BE2C (cell line): ENCODE results near the gene RAB11FIP4.

Experiments used
- DNase-seq: peaks from one replicate; pipeline ENCODE4 v3.0.0-alpha.2; 2020
- H3K27me3 ChIP-seq: fragments of 250-450 bp; sonication (Bioruptor Pico); 2 replicates; pipeline ENCODE4 v1.5.1; 2020; ENCODE audit warnings: mild to moderate bottlenecking
- H3K36me3 ChIP-seq: fragments of 250-450 bp; sonication (Bioruptor Pico); 2 replicates; pipeline ENCODE4 v1.5.1; 2020; ENCODE audit warnings: mild to moderate bottlenecking
- H3K4me1 ChIP-seq: fragments of 250-450 bp; sonication (Bioruptor Pico); 2 replicates; pipeline ENCODE4 v1.5.1; 2020
- H3K4me3 ChIP-seq: 2 replicates; pipeline ENCODE4 v1.5.1; 2011; ENCODE audit warnings: low read depth, low read length
- H3K9me3 ChIP-seq: fragments of 250-450 bp; sonication (Bioruptor Pico); 2 replicates; pipeline ENCODE4 v1.5.1; 2020
- CTCF ChIP-seq: IDR thresholded peaks from 2 replicates; pipeline ENCODE4 v1.5.1; 2012; ENCODE audit warnings: mild to moderate bottlenecking, low read depth, low read length

The RAB11FIP4 gene

GRCh38 chr17:31522284-31522931 lies 130.9 kb downstream of the RAB11FIP4 start:
- no peaks in the 10 kb centered on the region for H3K9me3 ChIP-seq
- H3K4me3 ChIP-seq: no peak overlapping the region
- no peaks in the 10 kb centered on the region for H3K27me3 ChIP-seq
- H3K36me3 ChIP-seq: no peaks in the 10 kb centered on the region
- no peak for TF ChIP-seq CTCF
- DNase-seq: no peak
- H3K4me1 ChIP-seq: no peaks in the 10 kb centered on the region

GRCh38 chr17:31522987-31523495 lies 131.6 kb downstream of the RAB11FIP4 start:
- Histone ChIP-seq H3K9me3 (no peaks in the 10 kb centered on the region), H3K4me3 (no peak overlapping the region), H3K36me3 (no peaks in the 10 kb centered on the region), H3K27me3 (no peaks in the 10 kb centered on the region), H3K4me1 (no peaks in the 10 kb centered on the region)
- no peak for TF ChIP-seq CTCF
- no peak for DNase-seq

GRCh38 chr17:31523862-31524730 lies 132.6 kb downstream of the RAB11FIP4 start:
- no peaks in the 10 kb centered on the region for H3K9me3 ChIP-seq
- TF ChIP-seq CTCF: no peak
- no peak for DNase-seq
- H3K4me1 ChIP-seq: no peaks in the 10 kb centered on the region
- no peaks in the 10 kb centered on the region for H3K27me3 ChIP-seq
- no peaks in the 10 kb centered on the region for H3K36me3 ChIP-seq
- H3K4me3 ChIP-seq: no peak overlapping the region

DNA sequence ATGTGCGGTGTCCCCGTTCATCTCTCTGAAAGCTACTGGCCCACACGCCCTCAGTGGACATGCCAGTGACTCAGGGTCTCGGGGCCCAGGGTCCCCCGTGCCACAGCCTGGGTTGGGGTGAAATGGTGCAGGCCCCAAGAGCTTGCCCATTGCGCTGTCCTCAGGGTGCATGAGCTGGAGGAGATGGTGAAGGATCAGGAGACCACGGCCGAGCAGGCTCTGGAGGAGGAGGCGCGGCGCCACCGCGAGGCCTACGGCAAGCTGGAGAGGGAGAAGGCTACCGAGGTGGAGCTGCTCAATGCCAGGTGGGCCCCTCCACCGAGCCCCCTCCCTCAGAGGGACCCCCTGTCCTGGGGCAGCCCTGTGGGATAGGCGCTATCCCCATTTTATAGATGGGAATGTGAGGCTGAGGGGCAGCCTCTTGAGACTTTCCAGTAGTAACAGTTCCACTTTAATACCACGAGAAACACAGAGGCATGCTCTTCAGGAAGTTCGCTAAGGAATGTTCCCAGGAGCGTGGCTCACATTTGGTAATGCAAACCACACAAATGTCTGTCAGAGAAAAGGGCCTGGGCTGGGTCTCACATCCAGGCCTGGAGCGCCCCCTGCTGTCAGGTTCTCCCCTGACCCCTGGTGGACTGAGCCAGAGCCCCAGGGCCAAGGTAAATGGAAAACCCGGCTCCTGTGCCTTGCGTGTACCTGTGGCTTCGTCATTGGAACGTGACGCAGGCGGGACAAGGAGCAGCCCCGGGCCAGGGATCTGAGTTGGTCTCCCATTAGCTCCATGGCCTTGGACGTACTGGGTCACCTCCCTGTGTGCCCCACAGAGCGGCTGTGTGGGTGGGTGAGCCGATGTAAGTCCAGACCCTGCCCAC lies 133.7 kb downstream of the RAB11FIP4 start:
- peak; percentile 80 for TF ChIP-seq CTCF
- Histone ChIP-seq H3K27me3 (no peaks in the 10 kb centered on the region), H3K36me3 (no peaks in the 10 kb centered on the region), H3K4me3 (no peak overlapping the region), H3K9me3 (no peaks in the 10 kb centered on the region), H3K4me1 (no peaks in the 10 kb centered on the region)
- peak; percentile 84 for DNase-seq

DNA sequence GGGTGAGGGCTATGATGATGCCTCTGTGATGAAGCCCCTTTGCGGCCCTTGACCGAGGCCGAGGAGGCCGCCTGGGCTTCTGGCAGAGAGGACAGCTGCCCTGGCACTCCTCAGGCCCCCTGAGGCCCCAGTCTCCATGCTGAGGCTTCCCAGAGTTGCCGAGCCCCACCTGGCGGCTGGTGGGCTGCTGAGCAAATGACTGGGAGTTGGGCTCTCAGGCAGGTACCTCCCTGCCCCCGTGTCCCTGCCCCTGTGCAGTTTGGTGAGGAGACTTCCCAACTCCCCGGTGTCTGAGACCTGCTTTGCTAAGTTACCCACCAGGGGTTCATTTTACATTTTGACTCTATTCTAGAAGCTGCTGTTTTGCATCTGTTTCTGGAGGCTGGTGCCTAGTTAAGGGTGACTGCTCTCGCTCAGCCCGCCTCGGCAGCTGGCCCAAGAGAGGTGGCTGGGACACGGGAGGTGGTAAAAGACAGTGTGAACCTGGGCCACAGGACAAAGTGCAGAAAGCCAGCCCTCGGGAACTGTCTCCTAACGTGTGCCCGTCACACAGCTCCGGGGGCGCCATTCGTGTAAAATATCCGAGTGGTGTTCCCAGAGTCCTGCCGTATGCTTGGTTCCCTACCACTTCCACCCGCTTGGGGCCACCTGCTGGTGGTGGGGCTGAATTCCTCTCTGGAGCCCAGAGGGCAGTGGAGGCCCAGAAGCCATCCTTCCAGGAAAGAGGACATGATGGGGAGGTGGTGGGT lies 134.5 kb downstream of the RAB11FIP4 start:
- Histone ChIP-seq H3K9me3 (no peaks in the 10 kb centered on the region), H3K4me1 (no peaks in the 10 kb centered on the region), H3K36me3 (no peaks in the 10 kb centered on the region), H3K4me3 (no peak overlapping the region), H3K27me3 (no peaks in the 10 kb centered on the region)
- peak; percentile 44 for DNase-seq
- TF ChIP-seq CTCF: peak; percentile 44
